Ascending aorta (tissue), 2 donors: ENCODE data around the gene KBTBD4. TPM values are rescaled to one million over a fixed set of nuclear protein-coding genes. Genes with fewer than 3 reads are reported as not detected.

ENCODE experiments used
- DNase-seq, 2 donors: peaks; one replicate each; pipeline ENCODE4 v3.0.0-alpha.2; 2019; ENCODE audit warnings: low spot score in 2 of 2
- H3K27ac ChIP-seq, 2 donors: fragments of 200-600 bp; sonication (generic); one replicate each; pipeline ENCODE4 v1.5.1; 2016 to 2017; ENCODE audit warnings: mild to moderate bottlenecking in 1 of 2
- H3K27me3 ChIP-seq: fragments of 200-600 bp; sonication (generic); one replicate; pipeline ENCODE4 v1.5.1; 2017
- H3K36me3 ChIP-seq, 2 donors: fragments of 200-600 bp; sonication (generic); one replicate each; pipeline ENCODE4 v1.5.1; 2016
- H3K4me1 ChIP-seq, 2 donors: fragments of 200-600 bp; sonication (generic); one replicate each; pipeline ENCODE4 v1.5.1; 2016 to 2017; ENCODE audit warnings: mild to moderate bottlenecking in 1 of 2
- H3K4me3 ChIP-seq, 2 donors: fragments of 200-600 bp; sonication (generic); one replicate each; pipeline ENCODE4 v1.5.1; 2016 to 2017; ENCODE audit warnings: mild to moderate bottlenecking in 1 of 2
- H3K9me3 ChIP-seq, 2 donors: fragments of 200-600 bp; sonication (generic); one replicate each; pipeline ENCODE4 v1.5.1; 2016
- CTCF ChIP-seq, 3 experiments: fragments of 200-600 bp in 2 of 3; fragments of 450-650 bp in 1 of 3; sonication (generic) in 2 of 3; IDR thresholded peaks; one replicate each; pipeline ENCODE4 v1.5.1; 2016 to 2019; ENCODE audit warnings: antibody characterized with exemption in 3 of 3, mild to moderate bottlenecking in 1 of 3, moderate library complexity in 1 of 3
- intact Hi-C: fragments of 100-400 bp; cut with DNase I; formaldehyde crosslinking; loops from one replicate; pipeline ENCODE4 v1.15.1; 2023
- total RNA-seq: library from RNA; depleted of rRNA; stranded (reverse); fragments of >200 nt; gene quantifications from one replicate; pipeline ENCODE4 v1.1.0, GENCODE V29; 2016

KBTBD4 gene
- total RNA-seq, 1 donor from 2014 or later = 14.8 TPM

GRCh38 chr11:47571895-47572294, 6.9 kb downstream of the KBTBD4 start:
- H3K4me1 ChIP-seq = peaks cover 0 to 3% of the 10 kb centered on the region in 2 donors
- H3K4me3 ChIP-seq = no peak overlapping the region
- TF ChIP-seq CTCF (IDR thresholded peaks at IDR 0.05) = no peak
- H3K27me3 ChIP-seq = no peaks in the 10 kb centered on the region
- H3K36me3 ChIP-seq = peaks cover 47 to 57% of the 10 kb centered on the region in 2 donors
- DNase-seq = no peak
- no peak overlapping the region for H3K27ac ChIP-seq
- intact Hi-C loops = no loop called here
- H3K9me3 ChIP-seq = no peaks in the 10 kb centered on the region

GRCh38 chr11:47571357-47571729, 7.4 kb downstream of the KBTBD4 start:
- no peak overlapping the region for H3K27ac ChIP-seq
- H3K4me1 ChIP-seq = peaks cover 2 to 3% of the 10 kb centered on the region in 2 donors
- H3K9me3 ChIP-seq = no peaks in the 10 kb centered on the region
- no peak for DNase-seq
- peaks cover 47 to 53% of the 10 kb centered on the region in 2 donors for H3K36me3 ChIP-seq
- intact Hi-C loops = no loop called here
- H3K27me3 ChIP-seq = no peaks in the 10 kb centered on the region
- H3K4me3 ChIP-seq = no peak overlapping the region
- no peak for TF ChIP-seq CTCF (IDR thresholded peaks at IDR 0.05)

DNA sequence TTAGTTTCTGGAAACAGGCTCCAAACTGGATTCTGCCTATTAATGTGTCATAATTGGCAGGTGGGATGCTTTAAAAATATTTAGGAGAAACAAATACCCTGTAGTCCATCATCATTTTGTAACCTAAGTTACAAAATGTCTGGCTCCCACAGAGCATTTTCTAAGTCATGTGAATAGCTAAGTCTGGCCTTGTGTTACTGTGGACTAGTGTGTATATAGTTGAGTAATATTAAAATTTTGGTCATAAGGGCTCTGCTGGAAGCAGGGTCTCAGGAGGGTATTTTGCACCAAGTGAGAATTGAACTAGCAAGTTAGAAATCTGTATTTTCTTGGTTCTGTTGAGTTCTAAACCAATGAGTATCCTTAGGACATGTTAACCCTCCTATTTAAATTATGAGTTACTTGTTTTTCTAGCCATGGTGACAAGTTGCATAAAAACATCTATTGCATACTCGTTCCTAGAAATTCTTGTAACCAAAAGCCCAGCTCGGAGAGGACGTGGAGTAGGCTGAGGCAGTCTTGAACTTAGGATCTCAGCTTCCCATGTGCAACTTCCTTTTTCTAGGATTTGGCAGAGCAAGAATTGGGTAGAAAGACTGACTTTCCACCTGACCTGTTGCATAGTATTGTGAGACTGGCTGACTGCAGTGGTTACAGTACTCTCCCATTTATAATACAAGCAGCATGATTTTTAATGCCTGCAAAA, 8.0 kb downstream of the KBTBD4 start:
- Histone ChIP-seq H3K9me3 (no peaks in the 10 kb centered on the region), H3K36me3 (peaks cover 47 to 53% of the 10 kb centered on the region in 2 donors), H3K27ac (no peak overlapping the region), H3K4me1 (peaks cover 4 to 6% of the 10 kb centered on the region in 2 donors), H3K4me3 (no peak overlapping the region), H3K27me3 (no peaks in the 10 kb centered on the region)
- no peak for TF ChIP-seq CTCF (IDR thresholded peaks at IDR 0.05)
- intact Hi-C loops = no loop called here
- no peak for DNase-seq

DNA sequence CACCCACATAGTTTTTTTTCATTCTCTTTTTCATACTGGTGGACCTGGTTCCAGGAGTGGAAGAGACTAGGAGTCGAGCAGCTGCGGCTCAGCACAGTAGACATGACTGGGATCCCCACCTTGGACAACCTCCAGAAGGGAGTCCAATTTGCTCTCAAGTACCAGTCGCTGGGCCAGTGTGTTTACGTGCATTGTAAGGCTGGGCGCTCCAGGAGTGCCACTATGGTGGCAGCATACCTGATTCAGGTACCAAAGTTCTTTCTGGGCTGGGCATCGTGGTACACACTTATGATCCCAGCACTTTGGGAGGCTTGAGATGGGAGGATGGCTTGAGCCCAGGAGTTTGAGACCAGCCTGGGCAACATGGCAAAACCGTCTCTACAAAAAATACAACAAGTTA, 9.1 kb downstream of the KBTBD4 start:
- no peak overlapping the region for H3K27ac ChIP-seq
- no peak for DNase-seq
- peaks cover 8% of the 10 kb centered on the region in 2 donors for H3K4me1 ChIP-seq
- H3K27me3 ChIP-seq = no peaks in the 10 kb centered on the region
- no peak for TF ChIP-seq CTCF (IDR thresholded peaks at IDR 0.05)
- intact Hi-C loops = loop anchor here (5.0 kb wide), 1 partner anchor 102 kb away; no protein-coding TSS in a partner anchor
- H3K4me3 ChIP-seq = no peak overlapping the region
- no peaks in the 10 kb centered on the region for H3K9me3 ChIP-seq
- H3K36me3 ChIP-seq = peaks cover 40 to 49% of the 10 kb centered on the region in 2 donors

DNA sequence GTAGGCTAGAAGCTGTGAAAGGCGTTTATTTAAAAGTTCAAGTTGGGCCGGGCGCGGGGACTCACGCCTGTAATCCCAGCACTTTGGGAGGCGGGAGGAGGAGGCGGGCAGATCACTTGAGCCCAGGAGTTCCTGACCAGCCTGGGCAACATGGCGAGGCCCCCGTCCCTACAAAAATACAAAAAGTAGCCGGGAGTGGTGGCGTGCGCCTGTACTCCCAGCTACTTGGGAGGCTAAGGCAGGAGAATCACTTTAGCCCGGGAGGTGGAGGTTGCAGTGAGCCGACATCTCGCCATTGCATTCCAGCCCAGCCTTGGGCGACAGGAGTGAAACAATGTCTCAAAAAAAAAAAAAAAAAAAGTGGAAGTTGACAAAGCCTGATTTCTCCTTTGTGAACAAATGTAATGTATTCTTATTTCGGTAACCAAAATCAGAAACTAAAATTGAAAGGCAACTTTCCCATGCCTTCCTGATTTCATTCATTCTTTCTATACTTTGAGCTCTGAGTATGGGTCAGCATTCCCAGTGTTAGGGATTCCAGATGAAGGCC, 12.5 kb downstream of the KBTBD4 start:
- peaks cover 8 to 17% of the 10 kb centered on the region in 2 donors for H3K36me3 ChIP-seq
- DNase-seq = no peak
- H3K9me3 ChIP-seq = no peaks in the 10 kb centered on the region
- intact Hi-C loops = loop anchor here (5.0 kb wide), 1 partner anchor 99 kb away; no protein-coding TSS in a partner anchor
- H3K4me1 ChIP-seq = peaks cover 8% of the 10 kb centered on the region in 2 donors
- peak overlapping the region; percentile 76 to 96 for H3K4me3 ChIP-seq
- no peaks in the 10 kb centered on the region for H3K27me3 ChIP-seq
- H3K27ac ChIP-seq = peak overlapping the region; percentile 76 to 79
- no peak for TF ChIP-seq CTCF (IDR thresholded peaks at IDR 0.05)
